Measurements from ENCODE around the gene ARHGEF39.
"Not testable (repeated sequence)": the region's sequence is repeated elsewhere in the genome, so short reads cannot be mapped to it uniquely, and the experiment has no call there.

The ARHGEF39 gene

DNA sequence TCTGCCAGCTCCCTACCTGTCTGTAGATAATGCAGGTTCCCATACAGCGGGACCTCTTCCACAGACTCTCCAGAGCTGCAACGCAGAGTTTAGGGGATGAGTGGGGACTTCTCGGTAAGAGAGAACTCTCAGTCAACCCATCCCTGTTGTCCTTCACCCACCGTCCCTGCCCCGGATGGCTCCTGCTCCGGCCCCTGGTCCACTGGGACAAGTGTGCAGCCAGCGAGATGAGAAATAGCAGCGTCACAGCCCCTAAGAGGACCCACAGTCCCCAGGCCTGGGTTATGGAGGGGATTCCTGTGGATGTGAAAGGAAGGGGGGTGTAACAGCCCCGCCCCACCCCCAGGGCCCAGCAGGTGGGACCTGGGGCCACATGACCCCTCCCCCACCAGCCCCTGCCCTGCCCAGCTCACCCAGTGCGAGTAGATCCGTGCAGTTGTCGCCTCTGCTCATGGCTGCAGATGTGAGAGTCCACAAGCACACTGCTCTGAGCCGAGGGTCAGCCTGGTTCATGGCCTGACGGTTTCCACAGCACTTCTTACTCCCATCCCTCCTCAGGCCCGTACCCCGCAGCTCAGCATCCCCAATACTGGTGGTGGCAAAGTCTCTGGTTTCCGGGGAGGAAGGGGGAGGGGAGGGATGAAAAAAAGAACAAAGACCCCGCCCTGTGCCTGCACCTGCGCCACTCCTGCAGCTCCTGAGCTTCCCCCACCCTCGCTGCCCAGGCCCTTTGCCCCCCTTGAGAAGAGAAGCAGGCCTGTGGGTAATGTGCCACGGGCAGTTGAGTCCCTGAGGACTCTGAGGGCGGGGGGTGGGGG lies 14.4 kb downstream of the ARHGEF39 start, which contains the start of gene SIT1:
TSS of gene SIT1 (minus strand) at position 591 of the 818 bp plus-strand sequence. CDS start at position 513, 78 bp downstream.
- TF ChIP-seq, protein P1, sequence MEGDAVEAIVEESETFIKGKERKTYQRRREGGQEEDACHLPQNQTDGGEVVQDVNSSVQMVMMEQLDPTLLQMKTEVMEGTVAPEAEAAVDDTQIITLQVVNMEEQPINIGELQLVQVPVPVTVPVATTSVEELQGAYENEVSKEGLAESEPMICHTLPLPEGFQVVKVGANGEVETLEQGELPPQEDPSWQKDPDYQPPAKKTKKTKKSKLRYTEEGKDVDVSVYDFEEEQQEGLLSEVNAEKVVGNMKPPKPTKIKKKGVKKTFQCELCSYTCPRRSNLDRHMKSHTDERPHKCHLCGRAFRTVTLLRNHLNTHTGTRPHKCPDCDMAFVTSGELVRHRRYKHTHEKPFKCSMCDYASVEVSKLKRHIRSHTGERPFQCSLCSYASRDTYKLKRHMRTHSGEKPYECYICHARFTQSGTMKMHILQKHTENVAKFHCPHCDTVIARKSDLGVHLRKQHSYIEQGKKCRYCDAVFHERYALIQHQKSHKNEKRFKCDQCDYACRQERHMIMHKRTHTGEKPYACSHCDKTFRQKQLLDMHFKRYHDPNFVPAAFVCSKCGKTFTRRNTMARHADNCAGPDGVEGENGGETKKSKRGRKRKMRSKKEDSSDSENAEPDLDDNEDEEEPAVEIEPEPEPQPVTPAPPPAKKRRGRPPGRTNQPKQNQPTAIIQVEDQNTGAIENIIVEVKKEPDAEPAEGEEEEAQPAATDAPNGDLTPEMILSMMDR (IDR thresholded peaks at IDR 0.05), result no peak
- TF ChIP-seq ZFX (IDR thresholded peaks at IDR 0.05; ENCODE audit: borderline replicate concordance), result no peak
- H3K27ac ChIP-seq, result no peak within 1 kb of the TSS

DNA sequence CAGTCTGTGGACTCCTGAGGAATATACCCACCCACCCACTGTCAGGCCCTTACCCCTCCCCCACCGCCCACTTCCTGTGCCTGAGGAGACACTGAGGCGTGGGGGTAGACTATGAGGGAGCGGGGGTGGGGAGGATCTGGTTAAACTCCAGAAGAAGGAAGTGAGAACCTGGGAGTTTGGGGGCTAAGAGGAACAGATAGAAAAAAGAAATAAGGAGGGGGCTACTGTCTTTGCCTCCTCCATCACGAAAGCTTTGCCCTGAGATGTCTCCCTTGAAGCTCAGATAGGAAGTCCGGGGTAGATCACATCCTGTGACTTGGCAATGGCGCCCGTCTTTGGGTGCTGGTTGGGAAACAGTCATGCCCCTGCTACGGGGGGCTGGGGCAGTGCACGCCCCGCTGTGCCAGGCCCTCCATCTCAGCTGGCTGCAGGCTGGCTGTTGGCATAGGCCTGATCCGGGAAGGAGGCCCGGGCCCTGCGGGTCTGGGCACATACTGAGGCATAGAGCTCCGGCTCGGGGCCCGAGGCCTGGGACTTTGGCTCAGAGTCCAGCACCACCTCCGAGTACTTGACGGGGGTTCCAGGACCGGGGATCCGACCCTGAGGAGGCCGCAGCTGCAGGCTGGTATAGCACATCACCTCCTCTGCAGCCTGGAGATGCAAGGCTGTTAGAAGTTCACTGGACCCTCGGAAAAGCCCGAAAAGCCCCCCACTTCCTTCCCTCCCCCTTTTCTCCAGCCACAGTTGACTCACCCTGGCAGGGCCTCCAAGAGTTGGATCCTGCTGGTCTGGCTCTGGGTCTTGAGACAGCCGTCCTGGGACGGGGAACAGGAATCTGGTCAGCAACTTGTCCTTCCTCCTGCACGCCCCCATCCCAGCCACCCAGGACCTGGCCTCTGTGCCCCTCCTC lies 15.3 kb downstream of the ARHGEF39 start:
- TF ChIP-seq, protein P1 (IDR thresholded peaks at IDR 0.05), result no peak
- no peak for TF ChIP-seq ZFX (IDR thresholded peaks at IDR 0.05; ENCODE audit: borderline replicate concordance)
- H3K27ac ChIP-seq, result no peak overlapping the region

DNA sequence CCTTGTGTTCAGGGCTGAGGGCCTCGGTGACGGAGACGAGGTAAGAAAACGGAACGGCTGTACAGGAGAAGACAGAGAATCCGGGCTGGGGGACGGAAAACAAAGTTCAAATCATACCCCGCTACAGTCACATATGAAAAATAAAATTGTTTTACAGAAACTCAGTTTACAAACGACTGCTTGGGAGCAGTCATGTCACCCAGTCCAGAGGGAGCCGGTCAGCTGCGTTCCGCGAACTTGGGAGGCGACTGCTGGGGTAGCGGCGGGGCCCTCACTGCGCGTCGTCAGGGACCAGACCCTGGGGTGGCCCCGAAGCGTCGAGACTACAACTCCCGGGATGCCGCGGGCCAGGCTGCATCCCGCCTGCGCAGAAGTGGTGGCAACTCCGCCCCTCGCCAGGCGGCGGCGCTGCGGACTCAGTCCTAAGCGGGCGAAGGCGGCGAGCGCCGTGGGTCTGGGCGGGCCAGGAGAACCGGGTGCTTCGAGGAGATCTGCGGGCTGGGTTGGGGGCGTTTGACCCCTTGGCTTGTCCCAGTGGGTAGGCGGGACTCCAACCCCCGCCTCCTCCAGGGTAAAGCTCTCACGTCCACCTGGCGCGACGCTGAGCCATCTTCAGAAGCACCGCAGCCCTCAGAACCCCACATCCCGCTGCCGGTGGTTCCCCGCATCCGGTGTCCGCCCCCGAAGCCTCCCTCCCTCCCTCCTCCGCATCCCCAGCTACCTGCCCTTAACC lies 18.3 kb downstream of the ARHGEF39 start:
- TF ChIP-seq ZFX (IDR thresholded peaks at IDR 0.05; ENCODE audit: borderline replicate concordance), result no peak
- TF ChIP-seq, protein P1 (IDR thresholded peaks at IDR 0.05), result peak; percentile 96
- 0 out of 2 replicates have a peak overlapping the region, but pooled peaks have one; percentile 15 for H3K27ac ChIP-seq

DNA sequence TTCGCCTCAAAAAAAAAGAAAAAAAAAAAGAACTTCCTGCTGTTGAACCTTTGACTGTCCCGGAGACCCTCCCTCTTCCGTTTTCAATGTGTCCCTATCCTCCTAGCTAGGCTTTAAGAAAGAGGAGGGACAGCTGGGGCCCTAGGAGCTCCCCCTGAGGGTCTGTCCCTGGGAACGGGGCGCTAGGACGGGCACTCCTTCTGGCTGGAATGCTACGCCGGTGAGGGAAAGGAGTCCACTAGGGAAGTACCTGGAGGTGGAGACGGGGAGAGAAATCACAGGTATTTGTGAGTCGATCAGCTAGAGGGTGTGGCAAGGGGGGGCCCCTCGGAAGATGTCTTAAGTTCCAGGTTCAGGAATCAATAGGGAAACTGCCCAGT lies 18.9 kb downstream of the ARHGEF39 start:
- H3K27ac ChIP-seq, result no peak overlapping the region
- TF ChIP-seq ZFX (IDR thresholded peaks at IDR 0.05; ENCODE audit: borderline replicate concordance), result no peak
- TF ChIP-seq, protein P1 (IDR thresholded peaks at IDR 0.05), result no peak

DNA sequence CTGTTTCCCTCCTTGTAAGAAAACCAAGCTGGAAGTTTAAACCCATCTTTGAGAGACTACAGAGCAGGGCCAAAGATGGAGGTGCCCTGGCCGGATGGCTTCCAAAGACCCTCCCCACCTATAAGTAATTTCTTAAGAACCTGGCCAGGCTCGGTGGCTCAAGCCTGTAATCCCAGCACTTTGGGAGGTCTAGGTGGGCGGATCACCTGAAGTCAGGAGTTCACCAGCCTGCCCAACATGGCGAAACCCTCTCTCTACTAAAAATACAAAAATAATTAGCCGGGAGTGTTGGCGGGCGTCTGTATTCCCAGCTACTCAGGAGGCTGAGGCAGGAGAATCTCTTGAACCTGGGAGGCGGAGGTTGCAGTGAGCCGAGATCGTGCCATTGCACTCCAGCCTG lies 19.3 kb downstream of the ARHGEF39 start:
- H3K27ac ChIP-seq, result not testable (repeated sequence)

DNA sequence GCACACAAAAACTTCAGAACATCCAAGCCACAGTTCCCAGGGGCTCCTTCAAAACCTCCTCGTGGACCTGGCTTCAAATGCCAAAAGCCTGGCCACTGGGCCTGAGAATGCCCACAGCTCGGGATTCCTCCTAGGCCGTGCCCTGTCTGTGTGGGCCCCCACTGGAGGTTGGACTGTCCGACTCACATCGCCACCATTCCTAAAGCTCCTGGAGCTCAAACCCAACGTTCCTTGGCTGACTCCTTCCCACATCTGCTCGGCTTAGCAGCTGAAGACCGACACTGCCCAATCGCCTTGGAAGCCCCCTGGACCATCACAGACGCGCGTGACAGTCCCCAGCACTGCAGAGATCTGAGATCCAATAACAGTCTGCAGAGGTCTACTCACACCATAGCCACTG lies 21.9 kb downstream of the ARHGEF39 start:
- no peak overlapping the region for H3K27ac ChIP-seq
- TF ChIP-seq, protein P1 (IDR thresholded peaks at IDR 0.05), result no peak
- no peak for TF ChIP-seq ZFX (IDR thresholded peaks at IDR 0.05; ENCODE audit: borderline replicate concordance)

DNA sequence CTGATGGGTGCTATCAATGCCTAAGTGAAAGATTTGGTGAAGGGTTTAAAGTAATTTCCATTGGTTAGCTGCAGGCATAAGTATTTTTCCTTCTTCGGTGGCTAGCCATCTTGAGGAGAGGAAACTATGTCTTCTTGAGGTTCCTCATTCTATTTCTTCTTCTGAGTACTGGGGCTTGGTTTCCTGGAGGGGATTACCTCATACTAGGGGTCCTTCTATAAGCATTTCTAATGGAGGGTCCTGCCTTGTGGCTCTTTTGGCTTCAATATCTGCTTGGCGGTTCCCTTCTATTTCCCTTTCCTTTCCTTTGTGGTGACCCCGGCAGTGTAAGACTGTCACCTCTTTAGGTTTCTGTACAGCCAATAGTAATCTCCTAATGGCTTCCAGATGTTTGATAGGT lies 23.5 kb downstream of the ARHGEF39 start:
- H3K27ac ChIP-seq, result not testable (repeated sequence)

DNA sequence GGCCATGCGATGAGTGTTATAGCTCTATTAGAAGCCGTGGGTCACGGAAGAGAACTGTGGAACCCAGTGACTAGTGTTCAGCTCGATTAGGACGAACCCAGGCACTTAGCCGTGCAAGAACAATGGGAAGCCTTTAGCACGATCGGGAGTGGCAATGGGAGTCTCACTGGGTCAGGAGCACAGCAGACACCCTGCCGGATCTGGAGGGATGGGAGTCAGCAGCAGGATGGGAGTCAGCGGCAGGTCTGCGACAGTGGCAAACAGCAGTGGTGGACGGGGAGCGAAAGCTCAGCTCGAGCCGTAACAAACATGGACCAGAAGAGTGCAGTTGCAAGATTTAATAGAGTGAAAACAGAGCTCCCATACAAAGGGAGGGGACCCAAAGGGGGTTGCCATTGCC lies 24.6 kb downstream of the ARHGEF39 start:
- not testable (repeated sequence) for H3K27ac ChIP-seq

All from 22Rv1 (cell line).